SK-N-SH treated with all-trans-retinoic acid at 6 μM for 48 hours (cell line): Measurements from ENCODE around the gene SLC22A16.

Experiments
- ATAC-seq: fragments of 200-7000 bp; cut with Tn5 transposase; 3 replicates; pipeline ENCODE4 v1.9.1; 2020; ENCODE audit warnings: mild to moderate bottlenecking, moderate library complexity
- ARNTL ChIP-seq: fragments of 450-650 bp; formaldehyde crosslinking; IDR thresholded peaks from 2 replicates; pipeline ENCODE4 v1.5.0; 2020; ENCODE audit warnings: low read depth, mild to moderate bottlenecking, moderate library complexity, borderline replicate concordance
- BACH2 ChIP-seq: fragments of 250-450 bp; sonication (Bioruptor Pico); IDR thresholded peaks from 2 replicates; pipeline ENCODE4 v1.9.0; 2021; ENCODE audit warnings: mild to moderate bottlenecking, borderline replicate concordance
- CREB5 ChIP-seq: fragments of 250-450 bp; sonication (Bioruptor Pico); IDR thresholded peaks from 2 replicates; pipeline ENCODE4 v1.5.1; 2020; ENCODE audit warnings: low read depth, mild to moderate bottlenecking, moderate library complexity
- CSDC2 ChIP-seq: fragments of 250-450 bp; sonication (Bioruptor Pico); IDR thresholded peaks from 2 replicates; pipeline ENCODE4 v1.5.0; 2020; ENCODE audit warnings: mild to moderate bottlenecking, moderate library complexity
- CSRNP3 ChIP-seq: fragments of 250-450 bp; sonication (Bioruptor Pico); IDR thresholded peaks from 2 replicates; pipeline ENCODE4 v1.5.1; 2021; ENCODE audit warnings: mild to moderate bottlenecking, moderate library complexity
- ESRRG ChIP-seq: fragments of 250-450 bp; sonication (Bioruptor Pico); IDR thresholded peaks from 2 replicates; pipeline ENCODE4 v1.6.1; 2021; ENCODE audit warnings: mild to moderate bottlenecking
- GLIS3 ChIP-seq: fragments of 250-450 bp; sonication (Bioruptor Pico); IDR thresholded peaks from 2 replicates; pipeline ENCODE4 v1.5.0; 2020; ENCODE audit warnings: mild to moderate bottlenecking, moderate library complexity
- ISL1 ChIP-seq: fragments of 250-450 bp; sonication (Bioruptor Pico); IDR thresholded peaks from 2 replicates; pipeline ENCODE4 v2.1.2; 2022; ENCODE audit warnings: mild to moderate bottlenecking, moderate library complexity
- OSR1 ChIP-seq: fragments of 250-450 bp; sonication (Bioruptor Pico); IDR thresholded peaks from 2 replicates; pipeline ENCODE4 v1.8.0; 2022; ENCODE audit warnings: moderate library complexity, mild to moderate bottlenecking, inconsistent platforms
- PATZ1 ChIP-seq: fragments of 250-450 bp; sonication (Bioruptor Pico); IDR thresholded peaks from 2 replicates; pipeline ENCODE4 v1.8.0; 2020; ENCODE audit warnings: mild to moderate bottlenecking, moderate library complexity, borderline replicate concordance
- POU6F1 ChIP-seq: fragments of 250-450 bp; sonication (Bioruptor Pico); IDR thresholded peaks from 2 replicates; pipeline ENCODE4 v1.8.0; 2021; ENCODE audit warnings: low read depth, mild to moderate bottlenecking, moderate library complexity, borderline replicate concordance
- RARB ChIP-seq: fragments of 250-450 bp; sonication (Bioruptor Pico); IDR thresholded peaks from 2 replicates; pipeline ENCODE4 v1.8.0; 2021; ENCODE audit warnings: mild to moderate bottlenecking, moderate library complexity
- SNAI2 ChIP-seq: fragments of 250-450 bp; sonication (Bioruptor Pico); IDR thresholded peaks from 2 replicates; pipeline ENCODE4 v1.5.0; 2020; ENCODE audit warnings: mild to moderate bottlenecking, moderate library complexity
- TCF4 ChIP-seq: fragments of 250-450 bp; sonication (Bioruptor Pico); IDR thresholded peaks from 2 replicates; pipeline ENCODE4 v1.8.0; 2021; ENCODE audit warnings: mild to moderate bottlenecking, moderate library complexity, borderline replicate concordance
- TSHZ2 ChIP-seq: fragments of 250-450 bp; sonication (Bioruptor Pico); IDR thresholded peaks from 2 replicates; pipeline ENCODE4 v1.5.0; 2020; ENCODE audit warnings: mild to moderate bottlenecking, moderate library complexity
- ZC3H10 ChIP-seq: fragments of 250-450 bp; sonication (Bioruptor Pico); IDR thresholded peaks from 2 replicates; pipeline ENCODE4 v1.5.1; 2021; ENCODE audit warnings: mild to moderate bottlenecking, moderate library complexity
- ZFP30 ChIP-seq: fragments of 450-650 bp; formaldehyde crosslinking; IDR thresholded peaks from 2 replicates; pipeline ENCODE4 v1.5.0; 2022; ENCODE audit warnings: mild to moderate bottlenecking, moderate library complexity
- ZNF565 ChIP-seq: fragments of 450-650 bp; formaldehyde crosslinking; conservative IDR thresholded peaks from 2 replicates; pipeline ENCODE4 v1.5.0; 2020; ENCODE audit warnings: low read depth, mild to moderate bottlenecking, moderate library complexity
- ZNF70 ChIP-seq: fragments of 450-650 bp; formaldehyde crosslinking; IDR thresholded peaks from 2 replicates; pipeline ENCODE4 v1.5.0; 2020; ENCODE audit warnings: mild to moderate bottlenecking, moderate library complexity

The SLC22A16 gene

GRCh38 chr6:110481081-110481480, 4.7 kb upstream of the SLC22A16 start:
- no peak for ATAC-seq
- TF ChIP-seq ARNTL (no peak), BACH2 (CRISPR knock-in tag) (no peak), CSDC2 (CRISPR knock-in tag) (no peak), RARB (no peak), PATZ1 (CRISPR knock-in tag) (no peak), SNAI2 (CRISPR knock-in tag) (no peak), ESRRG (CRISPR knock-in tag) (no peak), ZNF565 (CRISPR knock-in tag) (no peak)

GRCh38 chr6:110475066-110475653, 1.3 kb downstream of the SLC22A16 start:
- ATAC-seq, result no peak
- TF ChIP-seq ZFP30 (CRISPR knock-in tag) (no peak), ZC3H10 (no peak), OSR1 (no peak), POU6F1 (CRISPR knock-in tag) (no peak), CSRNP3 (CRISPR knock-in tag) (no peak), ISL1 (CRISPR knock-in tag) (no peak)

- ATAC-seq, result no peak
- TF ChIP-seq TSHZ2 (CRISPR knock-in tag) (no peak), ZC3H10 (no peak), RARB (no peak), CREB5 (CRISPR knock-in tag) (no peak), GLIS3 (CRISPR knock-in tag) (no peak), TCF4 (CRISPR knock-in tag) (no peak), PATZ1 (CRISPR knock-in tag) (no peak), ZNF70 (CRISPR knock-in tag) (no peak), SNAI2 (CRISPR knock-in tag) (no peak), ZNF565 (CRISPR knock-in tag) (no peak), CSDC2 (CRISPR knock-in tag) (no peak)
These were observed 1.9 kb downstream of the SLC22A16 start for GRCh38 chr6:110474500-110474899.
